Right lobe of liver (tissue), 4 donors: ENCODE data around the gene CEP95.

ENCODE experiments used
- CTCF ChIP-seq, 4 donors: fragments of 200-600 bp in 3 of 4; fragments of 450-650 bp in 1 of 4; IDR thresholded peaks; one replicate each; pipeline versions ENCODE4 v1.5.1 to v1.8.0; 2016 to 2022; ENCODE audit warnings: antibody characterized with exemption in 4 of 4, mild to moderate bottlenecking in 2 of 4
- POLR2A ChIP-seq: fragments of 450-650 bp; IDR thresholded peaks from one replicate; pipeline ENCODE4 v1.6.1; 2017; ENCODE audit warnings: antibody characterized with exemption, mild to moderate bottlenecking
- donor health status: DM: no; HTN: no; CAD: no.
- donor health status: DM: no; HTN: no; CAD: no.
- donor health status: DM: no; HTN: yes; CAD: no.

GRCh38 chr17:64504769-64505339 lies 1.9 kb upstream of the CEP95 start:
- TF ChIP-seq POLR2A (no peak), CTCF (IDR thresholded peaks at IDR 0.05) (no peak)
